Neural cell (in vitro differentiated cells): ENCODE measurements around the gene PLCXD3.

ENCODE experiments used
- CTCF ChIP-seq: fragments of 450-650 bp; IDR thresholded peaks from 2 replicates; pipeline ENCODE4 v1.5.1; 2014; ENCODE audit warnings: antibody characterized with exemption, mild to moderate bottlenecking, moderate library complexity; ENCODE audit not compliant: poor library complexity, severe bottlenecking
- EP300 ChIP-seq: fragments of 450-650 bp; conservative IDR thresholded peaks from 2 replicates; pipeline ENCODE4 v1.6.1; 2014; ENCODE audit warnings: antibody characterized with exemption, mild to moderate bottlenecking, moderate library complexity; ENCODE audit not compliant: poor library complexity, severe bottlenecking
- EZH2 ChIP-seq: fragments of 200-600, 300-800 bp; shearing (Covaris generic), sonication (generic); IDR thresholded peaks from 2 replicates; pipeline ENCODE4 v1.6.1; 2014; ENCODE audit warnings: antibody characterized with exemption, low read length, borderline replicate concordance, mild to moderate bottlenecking; ENCODE audit not compliant: insufficient read depth, poor library complexity, severe bottlenecking
- MXI1 ChIP-seq: fragments of 450-650 bp; conservative IDR thresholded peaks from 2 replicates; pipeline ENCODE4 v1.6.1; 2014; ENCODE audit warnings: antibody characterized with exemption, mild to moderate bottlenecking; ENCODE audit not compliant: poor library complexity, severe bottlenecking
- POLR2AphosphoS5 ChIP-seq: IDR thresholded peaks from 2 replicates; pipeline ENCODE4 v1.6.1; 2012
- RAD21 ChIP-seq: fragments of 450-650 bp; conservative IDR thresholded peaks from 2 replicates; pipeline ENCODE4 v1.6.1; 2014; ENCODE audit warnings: antibody characterized with exemption, mild to moderate bottlenecking, moderate library complexity
- REST ChIP-seq: IDR thresholded peaks from 2 replicates; pipeline ENCODE4 v1.6.1; 2012; ENCODE audit warnings: borderline replicate concordance
- SMC3 ChIP-seq: fragments of 450-650 bp; conservative IDR thresholded peaks from 2 replicates; pipeline ENCODE4 v1.6.1; 2014; ENCODE audit warnings: antibody characterized with exemption, mild to moderate bottlenecking, moderate library complexity; ENCODE audit not compliant: poor library complexity
- TAF1 ChIP-seq: IDR thresholded peaks from 2 replicates; pipeline ENCODE4 v1.6.1; 2012; ENCODE audit warnings: low read depth

- TF ChIP-seq POLR2AphosphoS5 (no peak), CTCF (no peak), RAD21 (no peak), EZH2 (no peak), TAF1 (no peak), SMC3 (no peak), MXI1 (no peak), REST (no peak), EP300 (no peak)
These were observed 2.2 kb downstream of the PLCXD3 start for GRCh38 chr5:41508186-41508585.
